DMS 273 (cell line): ENCODE data around the gene ECE2.

ENCODE experiments used
- DNase-seq: peaks from one replicate; lab custom pipeline; 2025; ENCODE audit not compliant: unreplicated experiment; lab: John Stamatoyannopoulos, UW

Gene ECE2

GRCh38 chr3:184275961-184276910 is at the start of gene ECE2:
TSS of gene ECE2 (plus strand) at chr3:184276022. CDS start at chr3:184276154, 132 bp downstream.
- DNase-seq = peak; percentile 47

GRCh38 chr3:184227481-184227935 is 48.3 kb upstream of the ECE2 start:
- peak; percentile 78 for DNase-seq

- DNase-seq = no peak
Observed at GRCh38 chr3:184228376-184229137, 47.3 kb upstream of the ECE2 start.

- DNase-seq = peak; percentile 97
Observed at GRCh38 chr3:184229394-184230080, 46.3 kb upstream of the ECE2 start, which contains the start of gene VWA5B2. TSS of gene VWA5B2 (plus strand) at chr3:184229585. CDS start at chr3:184230529, 944 bp downstream.

GRCh38 chr3:184230081-184230602 is 45.7 kb upstream of the ECE2 start:
- peak; percentile 74 for DNase-seq

- DNase-seq = no peak
Observed at GRCh38 chr3:184230603-184231528, 45.0 kb upstream of the ECE2 start.

GRCh38 chr3:184231671-184232070 is 44.2 kb upstream of the ECE2 start:
- no peak for DNase-seq

GRCh38 chr3:184233127-184233843 is 42.5 kb upstream of the ECE2 start:
- no peak for DNase-seq

- peak; percentile 82 for DNase-seq
Observed at GRCh38 chr3:184234224-184234623, 41.6 kb upstream of the ECE2 start.

- DNase-seq = no peak
Observed at GRCh38 chr3:184234671-184235380, 41.0 kb upstream of the ECE2 start.

- peak; percentile 89 for DNase-seq
Observed at GRCh38 chr3:184235381-184236032, 40.3 kb upstream of the ECE2 start.

GRCh38 chr3:184236033-184236410 is 39.8 kb upstream of the ECE2 start:
- no peak for DNase-seq

- DNase-seq = peak; percentile 59
Observed at GRCh38 chr3:184236636-184237035, 39.2 kb upstream of the ECE2 start.

GRCh38 chr3:184237211-184237610 is 38.6 kb upstream of the ECE2 start:
- DNase-seq = no peak

GRCh38 chr3:184237807-184238206 is 38.0 kb upstream of the ECE2 start:
- no peak for DNase-seq

- peak; percentile 63 for DNase-seq
Observed at GRCh38 chr3:184238246-184238818, 37.5 kb upstream of the ECE2 start.

GRCh38 chr3:184239221-184239620 is 36.6 kb upstream of the ECE2 start:
- no peak for DNase-seq

- DNase-seq = no peak
Observed at GRCh38 chr3:184239708-184240107, 36.1 kb upstream of the ECE2 start.
